ENCODE data around the gene DEAF1. TPM values are rescaled to one million over a fixed set of nuclear protein-coding genes. Genes with fewer than 3 reads are reported as not detected.

DEAF1 gene
- total and polyA plus RNA-seq, 2 of the 13 experiments (the other 11 are each of a cell fraction or from before 2014, with no cell fraction given) = 22.3 to 29.6 TPM

GRCh38 chr11:655036-655726 lies 39.8 kb downstream of the DEAF1 start (continued):
- TF ChIP-seq MNT (IDR thresholded peaks at IDR 0.05) = 0 out of 2 replicates have a peak, but pooled peaks have one; percentile 21
- peak; percentile 39; the same call in 1 of the 2 replicates for TF ChIP-seq THAP11 (CRISPR knock-in tag; IDR thresholded peaks at IDR 0.05)
- TF ChIP-seq DMTF1 (CRISPR knock-in tag; IDR thresholded peaks at IDR 0.05) = no peak
- no peak for TF ChIP-seq MZF1 (CRISPR knock-in tag; IDR thresholded peaks at IDR 0.05; ENCODE audit: borderline replicate concordance)
- no peak for TF ChIP-seq LCORL (IDR thresholded peaks at IDR 0.05)
- 0 out of 2 replicates have a peak, but pooled peaks have one; percentile 38 for TF ChIP-seq LCORL (CRISPR knock-in tag; IDR thresholded peaks at IDR 0.05)
- no peak for TF ChIP-seq PLSCR1 (CRISPR knock-in tag; IDR thresholded peaks at IDR 0.05; ENCODE audit: borderline replicate concordance)
- TF ChIP-seq HNRNPLL (IDR thresholded peaks at IDR 0.05; ENCODE audit: low read depth, low read length, poor library complexity, severe bottlenecking) = peak; percentile 68
- TF ChIP-seq FOSL1 (CRISPR knock-in tag; IDR thresholded peaks at IDR 0.05; ENCODE audit: borderline replicate concordance) = no peak
- TF ChIP-seq POLR2AphosphoS2 (IDR thresholded peaks at IDR 0.05; ENCODE audit: low read depth, low read length) = no peak
- TF ChIP-seq PREB (CRISPR knock-in tag; IDR thresholded peaks at IDR 0.05) = no peak
- TF ChIP-seq ZNF441 (CRISPR knock-in tag; IDR thresholded peaks at IDR 0.05; ENCODE audit: borderline replicate concordance) = no peak
- TF ChIP-seq ZHX1 (CRISPR knock-in tag; IDR thresholded peaks at IDR 0.05; ENCODE audit: low read depth) = 0 out of 2 replicates have a peak, but pooled peaks have one; percentile 39
- TF ChIP-seq HOXA3 (CRISPR knock-in tag; IDR thresholded peaks at IDR 0.05) = peak; percentile 60; the same call in 1 of the 2 replicates
- TF ChIP-seq CERS6 (CRISPR knock-in tag; IDR thresholded peaks at IDR 0.05) = no peak
- TF ChIP-seq MXD4 (CRISPR knock-in tag; IDR thresholded peaks at IDR 0.05) = peak; percentile 71; the same call in 1 of the 2 replicates
- TF ChIP-seq SRF (IDR thresholded peaks at IDR 0.05; ENCODE audit: low read depth, low read length) = no peak
- no peak for TF ChIP-seq TAF1 (CRISPR knock-in tag; IDR thresholded peaks at IDR 0.05)
